ENCODE data around the gene PLK5. TPM values are rescaled to one million over a fixed set of nuclear protein-coding genes. Genes with fewer than 3 reads are reported as not detected.
A peak's percentile ranks its signal among the peaks of the same experiment; 100 is the strongest.

PLK5 gene
- total RNA-seq, 1 donor from 2014 or later = 0.09 TPM

- Mint-ChIP-seq H3K36me3 (ENCODE audit: low read depth, unreplicated experiment) (peaks cover 7% of the 10 kb centered on the region), H3K4me1 (ENCODE audit: low read depth, unreplicated experiment) (no peaks in the 10 kb centered on the region), H3K9me3 (ENCODE audit: unreplicated experiment) (peaks cover 8% of the 10 kb centered on the region), H3K27me3 (ENCODE audit: low read depth, unreplicated experiment) (peaks cover 5% of the 10 kb centered on the region), H3K27ac (ENCODE audit: unreplicated experiment) (no peak overlapping the region), H3K4me3 (ENCODE audit: unreplicated experiment) (no peak overlapping the region)
- H3K4me2 ChIP-seq (ENCODE audit: low read length) = no peak overlapping the region
- peaks cover 18% of the 10 kb centered on the region for H3K27me3 ChIP-seq (ENCODE audit: insufficient read depth, low read length)
- DNase-seq (ENCODE audit: low read depth) (no peak), FAIRE-seq (no peak)
- TF ChIP-seq EZH2 (IDR thresholded peaks at IDR 0.05; ENCODE audit: insufficient read depth, low read length) (no peak), CTCF (IDR thresholded peaks at IDR 0.05; ENCODE audit: insufficient read depth, low read depth, low read length) (no peak)
- no peak overlapping the region for H3K4me3 ChIP-seq (ENCODE audit: insufficient read depth, low read depth, low read length)
- peaks cover 5% of the 10 kb centered on the region for H3K9me3 ChIP-seq (ENCODE audit: insufficient read depth, low read depth, low read length)
- H3K27ac ChIP-seq (ENCODE audit: low read depth, low read length) = no peak overlapping the region
- H3K36me3 ChIP-seq (ENCODE audit: insufficient read depth, low read length) = no peaks in the 10 kb centered on the region
- no peaks in the 10 kb centered on the region for H3K79me2 ChIP-seq (ENCODE audit: insufficient read depth, low read length)
- no peaks in the 10 kb centered on the region for H4K20me1 ChIP-seq (ENCODE audit: insufficient read depth, low read length)
- H2AFZ ChIP-seq (ENCODE audit: low read depth, low read length) = no peak overlapping the region
- no peak overlapping the region for H3K9ac ChIP-seq (ENCODE audit: low read length)
- H3K4me1 ChIP-seq (ENCODE audit: insufficient read depth, low read length) = no peaks in the 10 kb centered on the region
Measured at GRCh38 chr19:1505012-1505411, 18.9 kb upstream of the PLK5 start.

- no peaks in the 10 kb centered on the region for H3K36me3 ChIP-seq (ENCODE audit: insufficient read depth, low read length)
- TF ChIP-seq CTCF (IDR thresholded peaks at IDR 0.05; ENCODE audit: insufficient read depth, low read depth, low read length) = no peak
- no peak for TF ChIP-seq EZH2 (IDR thresholded peaks at IDR 0.05; ENCODE audit: insufficient read depth, low read length)
- H3K27me3 Mint-ChIP-seq (ENCODE audit: low read depth, unreplicated experiment) = peaks cover 5% of the 10 kb centered on the region
- no peak overlapping the region for H3K4me3 ChIP-seq (ENCODE audit: insufficient read depth, low read depth, low read length)
- peak overlapping the region; percentile 45 for H3K4me3 Mint-ChIP-seq (ENCODE audit: unreplicated experiment)
- no peak overlapping the region for H3K4me2 ChIP-seq (ENCODE audit: low read length)
- peaks cover 5% of the 10 kb centered on the region for H3K9me3 ChIP-seq (ENCODE audit: insufficient read depth, low read depth, low read length)
- no peak for DNase-seq (ENCODE audit: low read depth)
- no peak for FAIRE-seq
- no peak overlapping the region for H2AFZ ChIP-seq (ENCODE audit: low read depth, low read length)
- no peaks in the 10 kb centered on the region for H4K20me1 ChIP-seq (ENCODE audit: insufficient read depth, low read length)
- peaks cover 7% of the 10 kb centered on the region for H3K36me3 Mint-ChIP-seq (ENCODE audit: low read depth, unreplicated experiment)
- H3K4me1 Mint-ChIP-seq (ENCODE audit: low read depth, unreplicated experiment) = no peaks in the 10 kb centered on the region
- peaks cover 18% of the 10 kb centered on the region for H3K27me3 ChIP-seq (ENCODE audit: insufficient read depth, low read length)
- H3K9ac ChIP-seq (ENCODE audit: low read length) = no peak overlapping the region
- no peak overlapping the region for H3K27ac ChIP-seq (ENCODE audit: low read depth, low read length)
- H3K79me2 ChIP-seq (ENCODE audit: insufficient read depth, low read length) = no peaks in the 10 kb centered on the region
- no peak overlapping the region for H3K27ac Mint-ChIP-seq (ENCODE audit: unreplicated experiment)
- H3K9me3 Mint-ChIP-seq (ENCODE audit: unreplicated experiment) = peaks cover 8% of the 10 kb centered on the region
- H3K4me1 ChIP-seq (ENCODE audit: insufficient read depth, low read length) = no peaks in the 10 kb centered on the region
Measured at GRCh38 chr19:1505991-1506881, 17.6 kb upstream of the PLK5 start.

DNA sequence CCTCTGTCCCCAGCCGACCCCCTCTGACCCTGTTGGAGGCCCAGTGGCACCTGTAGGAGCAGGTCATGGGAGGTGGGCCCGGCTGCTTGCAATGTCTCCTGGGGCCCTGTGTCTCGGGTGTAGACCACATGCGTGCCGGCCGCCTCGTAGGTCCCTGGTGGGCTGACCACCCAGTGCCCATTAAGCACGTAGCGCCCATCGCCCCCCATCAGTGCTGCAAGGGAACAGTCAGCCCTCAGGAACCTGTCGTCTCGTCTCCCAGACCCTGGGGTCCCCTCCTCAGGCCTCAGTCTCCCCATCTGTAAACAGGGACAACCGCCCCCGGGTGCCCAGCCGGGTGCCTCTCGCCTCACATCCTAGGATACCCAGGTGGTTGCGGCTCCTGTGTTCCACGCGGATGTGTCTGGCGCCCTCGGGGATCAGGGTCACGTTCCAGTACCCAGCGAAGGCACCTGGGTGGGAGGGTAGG lies 16.7 kb upstream of the PLK5 start:
- no peaks in the 10 kb centered on the region for H3K4me1 Mint-ChIP-seq (ENCODE audit: low read depth, unreplicated experiment)
- peaks cover 5% of the 10 kb centered on the region for H3K27me3 Mint-ChIP-seq (ENCODE audit: low read depth, unreplicated experiment)
- peaks cover 8% of the 10 kb centered on the region for H3K9me3 Mint-ChIP-seq (ENCODE audit: unreplicated experiment)
- no peak for FAIRE-seq
- H3K27ac ChIP-seq (ENCODE audit: low read depth, low read length) = peak overlapping the region; percentile 9
- H3K4me2 ChIP-seq (ENCODE audit: low read length) = peak overlapping the region; percentile 86
- peak overlapping the region; percentile 88 for H3K27ac Mint-ChIP-seq (ENCODE audit: unreplicated experiment)
- H3K4me3 ChIP-seq (ENCODE audit: insufficient read depth, low read depth, low read length) = no peak overlapping the region
- peaks cover 5% of the 10 kb centered on the region for H3K9me3 ChIP-seq (ENCODE audit: insufficient read depth, low read depth, low read length)
- no peaks in the 10 kb centered on the region for H3K79me2 ChIP-seq (ENCODE audit: insufficient read depth, low read length)
- H3K9ac ChIP-seq (ENCODE audit: low read length) = no peak overlapping the region
- H2AFZ ChIP-seq (ENCODE audit: low read depth, low read length) = peak overlapping the region; percentile 35
- no peaks in the 10 kb centered on the region for H4K20me1 ChIP-seq (ENCODE audit: insufficient read depth, low read length)
- no peak for TF ChIP-seq CTCF (IDR thresholded peaks at IDR 0.05; ENCODE audit: insufficient read depth, low read depth, low read length)
- no peak for TF ChIP-seq EZH2 (IDR thresholded peaks at IDR 0.05; ENCODE audit: insufficient read depth, low read length)
- DNase-seq (ENCODE audit: low read depth) = no peak
- no peaks in the 10 kb centered on the region for H3K4me1 ChIP-seq (ENCODE audit: insufficient read depth, low read length)
- peaks cover 7% of the 10 kb centered on the region for H3K36me3 Mint-ChIP-seq (ENCODE audit: low read depth, unreplicated experiment)
- H3K36me3 ChIP-seq (ENCODE audit: insufficient read depth, low read length) = no peaks in the 10 kb centered on the region
- H3K4me3 Mint-ChIP-seq (ENCODE audit: unreplicated experiment) = peak overlapping the region; percentile 84
- H3K27me3 ChIP-seq (ENCODE audit: insufficient read depth, low read length) = peaks cover 18% of the 10 kb centered on the region

Data from astrocyte (in vitro differentiated cells and primary cell).